Amniotic epithelial cell (primary cell): ENCODE measurements around the gene FAM234A.

Experiments used
- DNase-seq: peaks from one replicate; pipeline ENCODE4 v3.0.0-alpha.2; 2010; ENCODE audit warnings: low read depth

FAM234A gene

DNA sequence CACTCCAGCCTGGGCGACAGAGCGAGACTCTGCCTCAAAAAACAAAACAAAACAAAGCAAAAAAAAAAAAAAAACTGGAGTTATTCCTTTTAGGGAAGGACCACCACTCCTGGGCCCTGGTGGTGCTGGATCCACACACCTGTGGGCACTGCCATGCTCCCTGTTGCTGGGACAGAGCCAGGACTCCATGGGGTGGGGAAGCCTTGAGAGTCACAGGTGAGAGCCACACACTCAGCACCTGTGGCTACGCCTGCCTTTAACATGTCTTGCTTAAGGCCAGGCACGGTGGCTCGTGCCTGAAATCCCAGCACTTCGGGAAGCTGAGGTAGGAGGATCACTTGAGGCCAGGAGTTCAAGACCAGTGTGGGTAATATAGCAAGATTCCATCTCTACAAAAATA, 66.6 kb downstream of the FAM234A start:
- DNase-seq = no peak

DNA sequence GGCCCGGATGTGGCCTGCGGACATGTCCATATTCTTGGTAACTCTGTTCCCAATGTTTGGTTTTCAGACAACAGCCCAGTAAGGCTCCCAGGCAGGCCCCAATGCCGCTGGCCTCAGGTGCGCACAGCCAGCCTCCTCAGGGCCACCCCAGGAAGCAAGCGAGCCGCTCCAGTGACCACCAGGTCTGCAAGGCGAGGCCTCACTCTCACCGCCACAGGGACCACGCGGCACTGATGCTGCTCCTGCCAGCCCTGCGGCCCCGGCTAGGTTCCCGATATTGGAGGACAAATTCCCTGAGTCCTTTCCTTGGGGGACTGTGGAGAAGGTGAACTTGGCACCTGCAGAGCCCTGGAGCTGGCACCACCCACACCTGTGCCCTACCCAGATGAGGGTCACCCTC, 67.3 kb downstream of the FAM234A start:
- DNase-seq = no peak

DNA sequence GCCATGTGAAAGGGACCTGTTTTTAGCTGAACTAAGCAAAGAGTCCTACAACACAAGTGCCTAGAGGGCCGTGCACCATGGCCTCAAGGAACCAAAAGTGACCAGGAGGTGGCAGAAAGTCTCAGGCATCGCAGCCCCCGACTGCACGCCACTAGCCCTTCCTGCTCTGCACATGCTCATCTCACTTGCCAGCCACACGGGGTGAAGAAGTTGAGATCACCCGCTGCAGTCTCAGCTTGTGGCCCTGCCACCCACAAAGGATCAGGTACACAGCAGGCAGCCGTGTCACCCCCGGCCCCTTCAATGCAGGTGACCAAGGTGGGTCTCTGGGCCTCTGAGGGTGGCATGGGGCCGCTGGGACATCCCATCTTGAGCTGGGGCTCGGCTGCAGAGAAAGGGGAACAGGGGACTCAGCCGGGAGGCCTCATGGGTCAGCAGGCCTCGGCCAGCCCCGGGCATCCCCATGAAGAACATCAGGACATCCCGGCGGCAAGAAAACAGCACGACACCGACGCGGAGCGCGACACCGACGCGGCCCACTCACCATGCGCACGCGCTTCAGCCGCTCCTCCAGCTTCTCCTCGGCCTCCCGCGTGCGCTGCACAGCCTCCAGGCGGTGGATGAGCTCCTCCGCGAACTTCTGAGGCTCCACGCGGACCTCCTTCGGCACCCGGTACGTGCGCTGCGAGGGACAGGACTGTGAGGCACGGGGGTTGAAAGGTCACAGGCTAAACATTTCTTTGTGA, 69.3 kb downstream of the FAM234A start:
- DNase-seq = no peak

DNA sequence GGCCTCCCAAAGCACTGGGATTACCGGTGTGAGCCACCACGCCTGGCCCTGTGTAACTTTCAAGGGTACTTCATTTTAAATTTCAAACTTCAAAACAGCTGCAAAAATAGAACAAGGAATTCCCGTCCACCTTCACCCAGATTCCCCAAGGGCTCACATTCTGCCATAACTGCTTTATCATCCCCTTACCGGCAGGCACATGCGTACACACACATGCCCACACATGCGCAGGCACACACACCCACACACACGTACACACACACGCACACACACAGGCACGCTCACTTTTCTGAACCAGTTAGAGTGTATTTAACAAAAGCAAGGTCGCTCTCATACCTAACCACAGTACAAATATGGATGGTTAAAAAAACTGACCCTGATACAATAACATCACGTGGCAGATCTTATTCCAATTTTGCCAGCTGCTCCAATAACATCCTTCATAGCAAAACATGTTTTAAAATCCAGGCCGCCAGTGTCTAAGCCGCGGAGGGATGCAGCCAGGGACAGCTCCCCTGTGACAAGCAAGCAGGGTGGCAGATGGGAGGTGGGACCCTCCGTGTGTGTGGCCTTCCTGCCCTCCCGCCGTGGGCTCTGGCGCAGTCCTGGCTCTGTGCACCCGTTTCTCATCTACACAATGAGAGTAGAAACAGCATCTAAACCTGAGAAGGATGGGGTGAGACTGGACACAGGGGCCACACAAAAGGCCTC, 71.5 kb downstream of the FAM234A start:
- no peak for DNase-seq

DNA sequence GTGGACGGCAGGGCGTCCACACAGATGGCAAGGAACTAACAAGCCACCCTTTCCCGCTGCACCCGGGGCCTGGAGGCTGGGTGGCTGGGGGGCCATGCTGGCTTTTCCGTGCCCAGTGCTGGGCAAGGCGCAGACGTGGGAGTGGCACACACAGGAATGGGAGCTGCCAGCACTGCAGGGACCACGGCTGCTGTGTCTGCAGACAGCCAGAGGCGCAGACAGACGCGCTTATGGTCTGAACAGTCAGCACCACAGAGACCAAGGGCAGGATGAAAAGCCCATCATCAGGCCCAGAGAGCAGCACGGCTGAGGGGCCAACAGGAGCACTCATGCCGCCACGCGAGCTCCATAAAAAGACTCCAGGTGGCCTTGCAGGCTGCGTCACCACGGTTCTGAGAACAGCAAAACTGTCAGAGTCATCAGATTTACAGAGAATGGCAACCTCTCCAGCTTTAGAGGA, 72.3 kb downstream of the FAM234A start:
- DNase-seq = no peak

DNA sequence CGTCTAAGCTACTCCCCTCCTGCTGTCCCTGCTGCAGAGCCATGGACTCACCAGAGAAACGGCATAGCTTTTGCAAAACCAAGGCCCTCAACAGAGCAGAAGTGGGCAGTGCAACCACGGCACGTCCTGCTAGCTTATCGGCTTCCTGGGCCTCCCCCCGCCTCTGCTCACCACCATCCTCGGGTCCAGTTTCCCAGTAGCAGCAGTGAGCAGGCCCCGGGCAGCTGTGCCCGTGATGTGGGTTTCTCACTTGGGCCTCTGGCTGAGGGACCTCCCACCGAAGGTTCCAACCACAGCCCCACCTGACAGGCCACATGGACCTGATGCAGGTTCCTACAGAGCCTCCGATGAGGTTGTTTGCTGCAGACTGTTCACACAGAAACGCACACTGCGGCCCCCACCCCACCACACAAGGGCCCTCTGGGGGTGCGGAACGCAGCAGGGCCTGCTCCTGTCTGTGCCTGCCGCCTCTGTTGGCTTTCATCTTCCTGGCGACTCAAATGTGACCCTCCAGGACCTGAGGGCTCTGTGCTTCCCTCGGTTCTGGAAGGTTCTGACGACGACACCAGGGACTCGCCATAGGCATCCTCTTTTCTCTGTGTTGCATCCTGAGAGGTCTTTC, 73.2 kb downstream of the FAM234A start:
- DNase-seq = no peak

DNA sequence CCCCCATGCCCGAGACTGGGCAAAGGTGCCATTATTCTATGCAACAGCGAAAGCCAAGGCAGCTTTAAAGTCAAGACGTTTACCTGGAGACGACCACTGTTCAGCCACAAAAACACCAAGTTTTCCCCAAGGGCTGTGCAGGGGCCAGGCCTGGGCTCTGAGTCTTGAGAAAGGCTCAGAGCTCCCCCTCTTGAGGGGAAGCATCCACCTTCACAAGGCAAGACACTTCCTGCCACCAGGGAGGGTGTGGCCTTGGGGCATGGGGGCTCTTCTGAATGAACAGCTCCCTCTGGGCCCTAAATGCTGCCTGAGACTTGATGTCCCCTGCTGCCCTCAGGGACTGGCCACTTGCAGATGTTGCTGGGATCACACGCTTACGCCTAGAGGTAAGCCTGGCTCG, 74.9 kb downstream of the FAM234A start:
- DNase-seq = no peak

DNA sequence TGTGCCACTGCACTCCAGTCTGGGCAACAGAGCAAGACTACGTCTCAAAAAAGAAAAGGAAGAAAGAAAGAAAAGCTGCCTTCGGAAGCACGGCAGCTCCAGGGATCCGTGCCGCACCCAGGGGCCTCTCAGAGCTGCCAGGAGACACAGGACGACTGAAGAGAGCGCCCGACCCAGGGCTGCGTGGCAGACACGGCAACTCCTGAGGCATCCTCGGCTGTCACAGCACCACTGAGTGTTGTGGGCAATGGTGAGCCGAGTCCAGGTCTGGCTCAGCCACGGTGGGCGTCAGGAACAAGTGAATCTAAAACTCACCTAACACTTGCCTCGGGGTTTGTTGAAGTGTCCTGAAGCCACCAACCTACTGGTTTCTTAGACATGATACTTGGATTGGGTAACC, 77.1 kb downstream of the FAM234A start:
- no peak for DNase-seq

DNA sequence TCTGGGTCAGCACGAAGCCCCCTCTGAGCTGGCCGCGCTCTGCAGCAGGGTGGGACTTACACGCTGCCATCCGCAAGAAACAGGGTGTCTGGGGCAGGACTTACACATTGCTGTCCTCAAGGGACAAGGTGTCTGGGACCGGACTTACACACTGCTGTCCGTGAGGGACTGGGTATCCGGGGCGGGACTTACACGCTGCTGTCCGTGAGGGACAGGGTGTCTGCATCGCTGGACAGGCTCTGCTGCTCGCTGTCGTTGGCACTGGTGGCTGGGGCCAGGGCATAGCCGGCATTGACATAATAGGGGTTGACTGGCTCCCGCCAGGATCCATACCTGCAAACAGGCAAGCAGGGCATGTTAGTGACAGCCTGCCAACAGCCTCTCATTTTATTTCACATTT, 79.7 kb downstream of the FAM234A start:
- no peak for DNase-seq

DNA sequence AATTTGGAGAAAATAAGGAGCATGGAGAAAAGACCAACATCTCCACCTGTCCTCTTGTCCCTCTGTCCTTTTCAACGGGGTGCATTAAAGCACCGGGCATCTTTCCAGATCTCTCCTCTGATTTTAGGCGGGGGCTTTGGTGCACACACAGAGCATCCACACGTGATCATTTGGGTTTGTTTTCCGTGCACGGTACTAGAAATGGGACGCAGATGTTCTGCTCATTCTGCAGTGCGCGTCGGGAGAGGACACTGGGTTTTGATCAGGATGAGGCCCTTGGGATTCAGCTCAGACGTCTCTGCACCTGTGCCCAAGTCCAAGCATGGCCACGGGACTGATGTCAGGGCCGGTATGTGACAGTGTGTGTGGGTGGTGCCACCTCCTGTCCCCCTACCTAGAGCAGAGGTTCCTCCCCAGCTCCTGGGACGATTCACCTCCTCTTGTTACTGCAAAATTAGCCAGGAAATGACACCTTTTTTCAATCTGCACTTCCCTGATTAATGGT, 80.2 kb downstream of the FAM234A start:
- DNase-seq = no peak
